ENCODE data around the gene APOBEC3B. TPM values are rescaled to one million over a fixed set of nuclear protein-coding genes. Genes with fewer than 3 reads are reported as not detected.
A peak's percentile ranks its signal among the peaks of the same experiment; 100 is the strongest.
"Not testable (repeated sequence)": the region's sequence is repeated elsewhere in the genome, so short reads cannot be mapped to it uniquely, and the experiment has no call there.

APOBEC3B gene
- total RNA-seq, 1 donor from 2014 or later: 0.52 TPM

GRCh38 chr22:38955926-38956325, 26.2 kb upstream of the APOBEC3B start:
- Histone ChIP-seq H3K27me3 (no peaks in the 10 kb centered on the region), H3K4me1 (peaks cover 3% of the 10 kb centered on the region), H3K9me3 (no peaks in the 10 kb centered on the region), H3K4me3 (no peak overlapping the region), H3K27ac (no peak overlapping the region), H3K36me3 (no peaks in the 10 kb centered on the region)
- no peak for ATAC-seq
- no peak for DNase-seq
- intact Hi-C loops (cut with DNase I): no loop called here
- TF ChIP-seq, protein P1, sequence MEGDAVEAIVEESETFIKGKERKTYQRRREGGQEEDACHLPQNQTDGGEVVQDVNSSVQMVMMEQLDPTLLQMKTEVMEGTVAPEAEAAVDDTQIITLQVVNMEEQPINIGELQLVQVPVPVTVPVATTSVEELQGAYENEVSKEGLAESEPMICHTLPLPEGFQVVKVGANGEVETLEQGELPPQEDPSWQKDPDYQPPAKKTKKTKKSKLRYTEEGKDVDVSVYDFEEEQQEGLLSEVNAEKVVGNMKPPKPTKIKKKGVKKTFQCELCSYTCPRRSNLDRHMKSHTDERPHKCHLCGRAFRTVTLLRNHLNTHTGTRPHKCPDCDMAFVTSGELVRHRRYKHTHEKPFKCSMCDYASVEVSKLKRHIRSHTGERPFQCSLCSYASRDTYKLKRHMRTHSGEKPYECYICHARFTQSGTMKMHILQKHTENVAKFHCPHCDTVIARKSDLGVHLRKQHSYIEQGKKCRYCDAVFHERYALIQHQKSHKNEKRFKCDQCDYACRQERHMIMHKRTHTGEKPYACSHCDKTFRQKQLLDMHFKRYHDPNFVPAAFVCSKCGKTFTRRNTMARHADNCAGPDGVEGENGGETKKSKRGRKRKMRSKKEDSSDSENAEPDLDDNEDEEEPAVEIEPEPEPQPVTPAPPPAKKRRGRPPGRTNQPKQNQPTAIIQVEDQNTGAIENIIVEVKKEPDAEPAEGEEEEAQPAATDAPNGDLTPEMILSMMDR (IDR thresholded peaks at IDR 0.05): no peak

- no peaks in the 10 kb centered on the region for H3K9me3 ChIP-seq
- no peaks in the 10 kb centered on the region for H3K36me3 ChIP-seq
- no peak overlapping the region for H3K4me3 ChIP-seq
- H3K4me1 ChIP-seq: peaks cover 3% of the 10 kb centered on the region
- no peaks in the 10 kb centered on the region for H3K27me3 ChIP-seq
- no peak for ATAC-seq
- no peak overlapping the region for H3K27ac ChIP-seq
- intact Hi-C loops (cut with DNase I): no loop called here
- no peak for DNase-seq
- TF ChIP-seq, protein P1 (IDR thresholded peaks at IDR 0.05): no peak
These were observed 25.6 kb upstream of the APOBEC3B start for GRCh38 chr22:38956551-38956950.

DNA sequence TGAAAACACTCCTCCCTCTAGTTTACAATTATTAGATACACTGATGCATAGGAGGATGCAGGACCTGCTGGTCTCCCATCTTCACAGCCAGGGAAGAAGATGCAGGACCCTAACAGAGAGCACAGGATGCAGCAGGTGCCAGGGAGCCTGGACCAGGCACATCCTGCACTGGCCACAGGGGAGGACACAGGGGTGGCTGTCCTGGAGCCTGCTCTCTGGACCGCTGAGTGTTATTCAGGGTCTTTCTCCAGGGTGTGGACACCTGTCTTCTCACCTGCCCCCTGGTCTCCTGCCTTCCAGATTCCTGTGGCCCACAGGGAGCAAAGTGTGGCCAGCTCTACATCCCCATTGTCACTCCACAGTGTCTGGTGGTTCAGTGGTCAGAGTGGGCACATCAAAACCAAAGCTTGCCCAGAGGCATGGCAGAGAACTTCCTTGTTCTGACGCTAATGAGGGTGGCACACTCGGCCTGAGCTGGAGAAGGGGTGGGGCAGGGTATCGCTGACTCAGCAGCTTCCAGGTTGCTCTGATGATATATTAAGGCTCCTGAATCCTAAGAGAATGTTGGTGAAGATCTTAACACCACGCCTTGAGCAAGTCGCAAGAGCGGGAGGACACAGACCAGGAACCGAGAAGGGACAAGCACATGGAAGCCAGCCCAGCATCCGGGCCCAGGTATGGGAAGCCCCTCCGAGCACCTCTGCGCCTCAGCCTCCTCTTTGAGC, 24.9 kb upstream of the APOBEC3B start, which contains the start of gene APOBEC3A:
Gene APOBEC3A (plus strand): TSS at position 564 of the 725 bp plus-strand sequence. CDS start 83 bp downstream, at position 647.
- Histone ChIP-seq H3K4me3 (no peak within 1 kb of the TSS), H3K27ac (no peak within 1 kb of the TSS), H3K9me3 (no peaks in the 10 kb centered on the region), H3K27me3 (no peaks in the 10 kb centered on the region), H3K4me1 (peaks cover 3% of the 10 kb centered on the region), H3K36me3 (no peaks in the 10 kb centered on the region)
- TF ChIP-seq, protein P1 (IDR thresholded peaks at IDR 0.05): no peak
- intact Hi-C loops (cut with DNase I): no loop called here
- DNase-seq (no peak), ATAC-seq (peak; percentile 80)

GRCh38 chr22:38957808-38958650, 24.1 kb upstream of the APOBEC3B start:
- H3K9me3 ChIP-seq: no peaks in the 10 kb centered on the region
- no peak overlapping the region for H3K4me3 ChIP-seq
- no peak overlapping the region for H3K27ac ChIP-seq
- no peak for ATAC-seq
- H3K27me3 ChIP-seq: no peaks in the 10 kb centered on the region
- H3K36me3 ChIP-seq: no peaks in the 10 kb centered on the region
- TF ChIP-seq, protein P1 (IDR thresholded peaks at IDR 0.05): no peak
- no peak for DNase-seq
- intact Hi-C loops (cut with DNase I): no loop called here
- peaks cover 3% of the 10 kb centered on the region for H3K4me1 ChIP-seq

DNA sequence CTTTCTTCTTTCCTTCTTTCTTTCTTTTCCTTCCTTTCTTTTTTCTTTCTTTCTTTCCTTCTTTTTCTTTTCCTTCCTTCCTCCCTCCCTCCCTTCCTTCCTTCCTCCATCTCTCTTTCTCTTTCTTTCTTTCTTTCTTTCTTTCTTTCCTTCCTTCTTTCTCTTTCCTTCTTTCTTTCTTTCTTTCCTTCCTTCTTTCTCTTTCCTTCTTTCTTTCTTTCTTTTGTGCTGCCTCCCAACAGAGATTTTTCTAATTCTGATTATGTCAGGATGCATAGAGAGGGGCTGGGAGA, 23.6 kb upstream of the APOBEC3B start:
- ATAC-seq; H3K4me1 ChIP-seq; DNase-seq; H3K27ac ChIP-seq; intact Hi-C loops (cut with DNase I); H3K9me3 ChIP-seq; H3K4me3 ChIP-seq; H3K36me3 ChIP-seq; H3K27me3 ChIP-seq: not testable (repeated sequence)

DNA sequence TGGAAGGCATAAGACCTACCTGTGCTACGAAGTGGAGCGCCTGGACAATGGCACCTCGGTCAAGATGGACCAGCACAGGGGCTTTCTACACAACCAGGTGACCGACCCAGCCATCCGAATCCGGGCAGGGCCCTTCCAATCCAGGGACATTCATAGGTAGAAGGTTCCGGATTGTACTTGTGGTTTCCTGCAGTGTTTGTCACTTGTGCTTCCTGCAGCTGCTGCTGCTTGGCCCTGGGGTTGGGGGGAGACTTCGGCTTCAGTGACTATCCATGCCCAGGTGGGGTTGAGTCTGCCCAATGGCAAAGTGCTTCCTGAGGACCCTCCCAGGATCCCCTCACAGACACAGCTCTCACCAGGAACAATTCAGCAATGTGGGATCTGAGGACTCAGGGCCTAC, 22.6 kb upstream of the APOBEC3B start:
- ATAC-seq (no peak), DNase-seq (no peak)
- H3K4me1 ChIP-seq: no peaks in the 10 kb centered on the region
- intact Hi-C loops (cut with DNase I): no loop called here
- no peaks in the 10 kb centered on the region for H3K27me3 ChIP-seq
- no peaks in the 10 kb centered on the region for H3K9me3 ChIP-seq
- H3K36me3 ChIP-seq: no peaks in the 10 kb centered on the region
- no peak overlapping the region for H3K4me3 ChIP-seq
- TF ChIP-seq, protein P1 (IDR thresholded peaks at IDR 0.05): no peak
- no peak overlapping the region for H3K27ac ChIP-seq

DNA sequence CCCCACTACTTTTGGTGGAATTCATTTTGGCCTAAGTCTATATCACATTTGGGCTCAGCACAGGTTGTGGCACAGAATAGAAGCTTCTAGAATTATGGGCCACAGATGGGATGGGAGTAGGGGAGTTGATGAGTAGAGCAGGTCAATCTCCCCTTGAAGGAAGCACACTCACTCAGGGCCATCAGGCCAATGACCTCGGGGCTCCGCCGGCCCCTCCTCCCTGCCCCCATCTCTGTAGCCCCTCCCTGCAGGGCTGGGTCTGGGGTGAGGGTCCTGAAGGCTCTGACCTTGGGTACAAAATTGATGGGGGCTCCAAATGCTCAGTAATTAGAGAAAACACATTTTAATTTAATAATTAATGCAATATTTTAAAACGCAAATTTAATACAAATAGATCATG, 21.5 kb upstream of the APOBEC3B start:
- H3K9me3 ChIP-seq; H3K27ac ChIP-seq; H3K27me3 ChIP-seq; intact Hi-C loops (cut with DNase I); ATAC-seq; H3K4me1 ChIP-seq; H3K4me3 ChIP-seq; DNase-seq; H3K36me3 ChIP-seq: not testable (repeated sequence)

DNA sequence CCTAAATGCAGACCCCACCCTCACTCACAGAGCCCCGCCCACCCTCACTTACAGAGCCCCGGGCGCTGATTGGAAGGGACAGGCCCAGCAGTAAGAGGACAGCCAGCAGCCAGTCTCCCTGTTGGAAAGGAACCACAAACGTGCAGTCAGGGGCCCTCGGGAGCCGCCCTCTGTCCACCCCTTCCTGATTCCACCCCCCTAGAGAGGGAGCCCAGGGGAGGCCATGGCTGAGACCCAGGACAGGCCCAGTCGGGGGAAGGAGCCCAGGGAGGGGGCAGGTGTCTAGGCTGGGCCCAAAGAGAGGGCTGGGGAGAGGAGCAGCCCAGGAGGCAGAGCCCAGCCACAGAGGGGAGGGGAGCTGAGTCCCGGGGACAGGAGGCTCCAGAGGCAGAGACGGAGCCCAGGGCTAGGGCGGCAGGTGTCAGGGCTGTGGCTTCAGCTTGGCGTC, 18.8 kb upstream of the APOBEC3B start:
- DNase-seq; H3K27me3 ChIP-seq; H3K9me3 ChIP-seq; H3K36me3 ChIP-seq; H3K27ac ChIP-seq; H3K4me1 ChIP-seq; H3K4me3 ChIP-seq; intact Hi-C loops (cut with DNase I): not testable (repeated sequence)
- peak; percentile 8 for ATAC-seq
